ENCODE measurements around the gene RASD2.

DNA sequence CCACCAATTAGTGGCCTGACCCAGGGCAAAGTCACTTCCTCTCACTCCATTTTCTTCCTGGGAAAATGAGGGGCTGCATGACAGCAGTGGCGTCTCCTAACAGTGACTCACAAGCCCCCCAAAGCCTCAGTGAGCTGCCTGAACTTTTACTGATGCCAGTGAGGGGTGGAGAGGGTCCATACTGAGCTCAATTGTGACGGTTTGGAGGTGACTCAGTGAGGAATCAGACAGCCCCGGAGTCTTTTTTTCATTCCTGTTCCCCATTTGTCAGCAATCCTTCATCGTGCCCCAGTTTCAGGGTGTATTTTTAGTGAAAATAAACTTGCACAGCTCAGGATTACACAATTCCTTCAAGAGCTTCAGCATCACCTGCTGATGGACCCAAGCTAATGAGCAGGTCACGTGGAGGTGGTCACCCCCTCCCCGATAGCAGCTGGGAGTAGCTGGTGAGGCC, 30.1 kb upstream of the RASD2 start:
- TF ChIP-seq, protein P1, sequence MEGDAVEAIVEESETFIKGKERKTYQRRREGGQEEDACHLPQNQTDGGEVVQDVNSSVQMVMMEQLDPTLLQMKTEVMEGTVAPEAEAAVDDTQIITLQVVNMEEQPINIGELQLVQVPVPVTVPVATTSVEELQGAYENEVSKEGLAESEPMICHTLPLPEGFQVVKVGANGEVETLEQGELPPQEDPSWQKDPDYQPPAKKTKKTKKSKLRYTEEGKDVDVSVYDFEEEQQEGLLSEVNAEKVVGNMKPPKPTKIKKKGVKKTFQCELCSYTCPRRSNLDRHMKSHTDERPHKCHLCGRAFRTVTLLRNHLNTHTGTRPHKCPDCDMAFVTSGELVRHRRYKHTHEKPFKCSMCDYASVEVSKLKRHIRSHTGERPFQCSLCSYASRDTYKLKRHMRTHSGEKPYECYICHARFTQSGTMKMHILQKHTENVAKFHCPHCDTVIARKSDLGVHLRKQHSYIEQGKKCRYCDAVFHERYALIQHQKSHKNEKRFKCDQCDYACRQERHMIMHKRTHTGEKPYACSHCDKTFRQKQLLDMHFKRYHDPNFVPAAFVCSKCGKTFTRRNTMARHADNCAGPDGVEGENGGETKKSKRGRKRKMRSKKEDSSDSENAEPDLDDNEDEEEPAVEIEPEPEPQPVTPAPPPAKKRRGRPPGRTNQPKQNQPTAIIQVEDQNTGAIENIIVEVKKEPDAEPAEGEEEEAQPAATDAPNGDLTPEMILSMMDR (conservative IDR thresholded peaks at IDR 0.05 in 1 of 2, IDR thresholded peaks at IDR 0.05 in 1 of 2; ENCODE audit: low read depth in 1 of 2, low read length in 2 of 2) = no peak
- no peak for TF ChIP-seq EZH2 (IDR thresholded peaks at IDR 0.05; ENCODE audit: low read length, missing control alignments)

Measured in fibroblast of lung (primary cell).